ENCODE data around the gene NHLRC4.

The NHLRC4 gene

GRCh38 chr16:552171-552570 is 14.6 kb upstream of the NHLRC4 start:
- DNase-seq (ENCODE audit: low spot score), result no peak

DNA sequence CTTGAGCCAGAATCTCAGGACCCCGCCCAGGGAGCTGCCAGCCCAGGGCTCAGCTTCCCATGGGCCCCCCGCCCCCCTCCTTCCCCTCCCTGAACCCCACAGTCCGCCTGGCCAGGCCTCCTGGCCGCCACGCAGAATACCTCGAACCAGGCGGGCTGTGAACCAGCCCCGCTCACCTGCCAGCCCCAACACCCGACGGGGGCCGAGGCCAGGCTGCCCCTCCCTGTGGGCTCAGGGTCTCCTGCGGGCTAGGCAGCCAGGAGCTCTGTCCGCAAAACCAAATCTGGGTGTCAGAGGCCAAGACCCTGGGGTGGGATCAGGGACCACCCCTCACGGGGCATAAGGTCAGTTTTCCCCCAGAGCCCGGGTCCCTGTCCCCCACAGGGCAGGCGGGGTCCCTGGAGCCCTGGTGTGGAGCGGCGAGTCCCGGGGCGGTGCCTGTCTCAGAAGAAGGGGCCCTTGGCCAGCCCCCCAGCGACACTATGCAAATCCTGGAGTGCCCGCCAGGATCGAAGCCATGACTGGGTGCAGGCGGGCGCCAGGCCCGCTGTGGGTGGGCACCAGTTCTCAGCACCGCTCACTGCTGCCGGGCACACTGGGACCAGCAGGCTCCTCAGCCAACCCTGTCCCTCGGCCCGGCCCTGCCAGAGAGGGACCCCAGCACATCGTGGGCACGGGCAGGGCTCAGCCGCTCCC is 13.1 kb upstream of the NHLRC4 start:
- no peak for DNase-seq (ENCODE audit: low spot score)

DNA sequence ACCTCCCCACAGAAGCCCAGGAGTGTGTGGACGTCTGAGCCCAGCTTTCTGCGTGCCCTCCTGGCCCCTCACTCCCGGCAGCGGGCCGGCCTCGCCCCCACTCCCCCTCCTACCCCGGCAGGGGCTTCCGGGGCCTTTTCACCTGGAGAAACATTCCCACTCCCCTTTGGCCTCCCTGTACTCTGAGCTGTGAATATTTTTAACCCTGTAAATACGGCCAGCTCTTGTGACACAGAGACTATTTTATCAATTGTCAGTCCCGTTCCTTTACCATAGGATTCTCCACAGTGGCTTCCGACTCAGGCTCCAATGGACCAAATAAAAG is 12.5 kb upstream of the NHLRC4 start:
- no peak for DNase-seq (ENCODE audit: low spot score)

DNA sequence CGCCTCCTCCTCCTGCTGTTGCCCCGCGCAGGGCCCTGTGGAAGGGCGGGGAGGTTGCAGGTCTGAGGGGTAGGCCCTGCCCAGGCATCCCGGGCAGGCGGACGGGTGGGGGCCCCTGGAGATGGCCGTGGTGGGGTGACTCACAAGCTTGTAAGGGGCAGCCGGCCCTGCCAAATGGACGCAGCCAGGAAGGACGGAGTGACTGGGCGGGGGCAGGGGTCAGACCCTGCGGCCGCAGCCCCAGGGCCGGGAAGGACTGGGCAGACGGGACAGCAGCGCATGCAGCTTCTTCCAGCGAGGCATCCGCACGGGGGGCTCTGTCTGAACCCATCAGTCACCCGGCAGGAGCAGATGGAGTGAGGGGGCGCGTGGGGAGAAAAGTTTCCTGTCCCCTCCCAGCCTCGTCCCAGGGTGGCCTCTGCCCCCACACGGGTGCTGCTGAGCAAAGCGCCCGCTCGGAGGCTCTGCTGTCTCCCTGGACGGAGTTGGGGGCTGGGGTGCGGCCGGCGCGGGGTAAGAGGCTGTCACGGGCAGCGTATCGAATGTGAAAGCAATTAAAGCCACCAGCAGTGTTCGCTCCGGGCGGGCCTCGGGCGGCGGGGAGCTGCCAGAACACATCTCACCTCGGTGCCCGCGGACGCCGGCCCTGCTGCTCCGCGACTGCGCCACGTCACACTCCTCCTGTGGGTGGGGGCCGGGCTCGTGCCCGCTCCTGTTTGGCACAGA is 12.0 kb upstream of the NHLRC4 start:
- no peak for DNase-seq (ENCODE audit: low spot score)

- no peak for DNase-seq (ENCODE audit: low spot score)
Observed at GRCh38 chr16:555528-556473, 11.0 kb upstream of the NHLRC4 start.

- DNase-seq (ENCODE audit: low spot score), result no peak
Observed at GRCh38 chr16:556474-557173, 10.2 kb upstream of the NHLRC4 start.

- DNase-seq (ENCODE audit: low spot score), result no peak
Observed at GRCh38 chr16:557463-558297, 9.1 kb upstream of the NHLRC4 start.

DNA sequence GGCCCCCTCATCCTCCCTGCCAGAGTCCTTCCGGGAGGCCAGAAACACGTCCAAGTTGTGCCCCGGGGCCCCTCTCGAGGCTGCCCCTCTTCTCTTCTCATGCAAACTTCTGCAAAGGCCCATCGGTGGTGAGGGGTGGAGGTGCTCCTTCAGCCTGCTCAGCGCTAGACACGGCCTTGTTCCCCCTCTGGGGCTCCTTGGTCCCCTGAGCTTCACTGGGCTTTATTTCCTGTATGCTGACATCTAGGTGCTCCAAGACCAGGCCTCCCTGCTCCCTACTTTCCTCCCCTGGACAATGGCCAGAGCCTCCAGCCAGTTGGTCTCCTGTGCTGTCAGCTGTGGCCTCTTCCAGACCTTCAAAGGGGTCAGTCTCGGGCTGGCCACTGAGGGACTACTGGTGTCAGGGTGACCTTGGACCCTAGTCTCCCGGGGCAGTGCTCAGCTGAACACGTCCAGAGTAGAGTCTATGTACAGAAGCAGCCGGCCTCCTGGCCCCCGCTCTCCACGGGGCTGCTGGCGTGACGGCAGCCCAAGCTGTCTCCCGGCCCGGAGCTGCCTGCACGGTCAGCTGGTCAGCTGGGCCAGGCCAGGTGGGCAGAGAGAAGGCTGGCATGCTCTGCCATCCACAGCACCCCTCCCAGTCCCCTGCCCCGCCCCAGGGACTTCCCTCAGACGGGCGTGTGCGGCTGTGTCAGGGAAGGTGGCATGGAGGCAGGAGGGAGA is 8.3 kb upstream of the NHLRC4 start:
- DNase-seq (ENCODE audit: low spot score), result no peak

DNA sequence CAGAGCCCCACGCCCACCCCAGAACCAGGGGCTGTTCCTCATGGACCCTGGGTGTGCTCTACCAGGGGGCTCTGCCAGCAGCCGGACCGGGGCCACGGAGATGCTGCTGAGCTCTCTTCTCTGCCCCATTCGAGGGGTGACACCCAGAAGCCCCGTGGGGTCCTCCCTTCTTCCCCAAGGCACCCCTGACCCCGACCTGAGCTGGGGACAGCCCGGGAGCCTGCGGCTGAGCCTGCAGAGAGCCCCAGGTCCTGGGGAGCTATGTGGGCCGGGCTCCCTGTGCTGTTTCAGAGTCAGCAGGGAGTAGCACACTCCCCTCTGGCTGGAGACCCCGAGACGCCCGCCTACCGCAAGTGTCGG is 7.8 kb upstream of the NHLRC4 start:
- DNase-seq (ENCODE audit: low spot score), result no peak

DNA sequence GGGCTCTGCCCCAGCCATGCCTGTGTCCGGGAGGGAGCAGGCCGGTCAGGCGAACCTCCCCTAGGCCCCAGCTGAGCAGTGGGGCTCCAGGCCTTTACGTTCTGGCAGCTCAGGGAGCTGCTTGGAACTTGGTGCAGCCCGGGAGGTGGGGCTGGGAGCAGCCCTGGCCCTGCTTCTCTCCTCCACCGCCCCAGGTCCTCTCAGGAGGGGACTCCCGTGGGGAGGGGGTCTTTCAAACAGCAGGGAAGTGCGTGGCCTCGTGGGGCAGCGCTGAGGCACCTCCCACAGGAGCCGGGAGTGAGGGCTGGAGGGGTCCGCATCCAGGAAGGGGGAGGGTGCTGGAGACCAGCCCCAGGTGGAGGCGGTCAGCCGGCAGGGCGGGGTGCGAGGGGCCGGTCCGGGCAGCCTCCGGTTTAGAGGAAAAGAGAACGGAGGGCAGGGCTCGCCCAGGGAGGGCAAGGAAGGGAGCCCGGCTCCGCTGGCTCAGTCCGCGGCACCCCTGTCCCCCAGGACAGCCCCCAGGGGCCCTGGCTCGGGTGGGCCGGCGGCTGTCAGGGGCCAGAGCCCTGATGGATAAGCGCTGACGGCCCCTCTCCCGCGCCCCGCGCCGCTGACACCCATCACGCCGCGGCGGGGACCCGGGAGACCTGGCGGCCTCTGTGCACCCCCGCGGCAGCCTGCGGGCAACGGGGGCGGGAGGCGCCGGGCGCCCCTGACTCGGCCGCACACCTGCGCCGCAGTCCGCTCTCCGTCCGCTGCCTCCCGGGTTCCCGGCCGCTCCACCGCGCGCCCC is 7.2 kb upstream of the NHLRC4 start:
- DNase-seq (ENCODE audit: low spot score), result no peak

- no peak for DNase-seq (ENCODE audit: low spot score)
Observed at GRCh38 chr16:560204-560700, 6.6 kb upstream of the NHLRC4 start, which contains the start of gene PRR35. Gene PRR35, plus strand, starts transcription at chr16:560394. Its CDS starts 2,901 bp downstream, at chr16:563295.

- no peak for DNase-seq (ENCODE audit: low spot score)
Observed at GRCh38 chr16:560701-561412, 5.9 kb upstream of the NHLRC4 start.

DNA sequence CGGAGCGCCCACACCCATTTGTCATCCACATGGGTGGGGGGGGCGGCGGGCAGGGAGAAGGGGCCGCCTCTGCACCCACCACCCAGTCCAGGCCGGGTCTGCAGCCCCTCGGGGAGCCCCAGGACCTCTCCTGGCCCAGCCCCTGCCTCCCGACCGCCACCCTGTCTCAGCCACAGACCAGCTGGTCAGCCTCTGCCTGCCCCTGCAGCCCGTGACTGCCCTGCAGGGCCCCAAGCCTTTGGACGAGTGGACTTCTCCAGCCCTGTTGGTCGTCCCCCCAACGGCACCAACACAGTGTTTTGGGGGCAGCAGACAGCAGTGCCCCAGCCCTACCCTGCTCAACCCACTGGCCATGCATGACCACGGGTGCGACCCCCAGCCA is 5.4 kb upstream of the NHLRC4 start:
- DNase-seq (ENCODE audit: low spot score), result no peak

GRCh38 chr16:561957-562938 is 4.6 kb upstream of the NHLRC4 start:
- no peak for DNase-seq (ENCODE audit: low spot score)

- DNase-seq (ENCODE audit: low spot score), result no peak
Observed at GRCh38 chr16:563072-563644, 3.6 kb upstream of the NHLRC4 start.

DNA sequence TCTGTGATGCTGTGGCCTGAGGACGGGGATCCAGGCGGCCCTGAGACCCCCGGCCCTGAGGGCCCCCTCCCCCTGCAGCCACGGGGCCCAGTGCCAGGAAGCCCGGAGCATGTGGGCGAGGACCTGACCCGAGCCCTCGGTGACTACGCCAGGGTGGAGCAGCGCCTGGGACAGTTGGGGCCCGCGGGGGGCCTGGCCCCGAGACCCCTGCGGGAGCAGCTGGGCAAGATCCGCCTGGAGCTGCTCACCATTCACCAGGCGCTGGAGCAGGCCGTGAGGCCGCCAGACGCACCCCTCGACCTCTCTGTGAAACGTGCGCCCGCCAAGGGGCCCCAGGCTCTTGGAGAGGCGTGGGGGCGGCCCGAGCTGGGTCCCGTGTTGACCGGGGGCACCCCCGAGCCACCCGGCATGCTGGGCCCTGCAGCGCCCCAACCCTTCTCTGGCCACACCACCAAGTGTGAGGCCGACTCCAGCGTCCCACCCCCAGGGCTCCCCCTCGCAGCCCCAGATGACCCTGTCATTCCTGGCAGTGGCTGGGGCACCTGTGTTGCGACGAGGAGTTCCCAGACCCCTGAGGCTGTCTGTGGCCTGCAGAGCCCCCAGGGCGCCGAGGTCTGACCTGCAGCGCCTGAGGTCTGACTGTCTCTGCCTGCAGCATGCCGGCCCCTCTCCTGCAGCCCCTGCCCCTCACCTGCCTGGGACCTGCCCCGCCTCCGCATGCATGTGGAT is 2.0 kb upstream of the NHLRC4 start:
- DNase-seq (ENCODE audit: low spot score), result no peak
